K562 (cell line): ENCODE data around the gene SH3GLB2. TPM values are rescaled to one million over a fixed set of nuclear protein-coding genes. Genes with fewer than 3 reads are reported as not detected.

Experiments used
- ATAC-seq: fragments of 200-7000 bp; cut with Tn5 transposase; 3 replicates; pipeline ENCODE4 v1.9.1; 2020; ENCODE audit warnings: moderate library complexity
- BruUV-seq: library from RNA; stranded (reverse); fragments of 400-500 nt; replicated peaks from 2 replicates; lab custom pipeline; 2021; lab: Mats Ljungman, UMichigan
- CTCF ChIA-PET: fragments of 300-600 bp; formaldehyde crosslinking; extraction: SDS; loops from one replicate; lab custom pipeline; 2021; ENCODE audit warnings: low intra/inter-chr PET ratio; lab: Yijun Ruan, JAX
- POLR2A ChIA-PET: fragments of 300-600, 350-650 bp; sonication (Branson Sonifier 250); formaldehyde crosslinking; extraction: SDS; loops from one replicate; lab custom pipeline; 2021; ENCODE audit warnings: antibody characterized with exemption, inconsistent platforms; lab: Yijun Ruan, JAX
- DNase-seq, 4 experiments: peaks; one replicate each; pipeline versions ENCODE4 v3.0.0 to v3.0.0-alpha.2; 2011 to 2018; ENCODE audit warnings: low spot score in 3 of 4, mixed read lengths in 3 of 4; ENCODE audit errors: extremely low read depth in 1 of 4
- FAIRE-seq: peaks from 2 replicates; lab custom pipeline; 2011; peaks lifted over from hg19 to GRCh38; lab: Jason Lieb, UNC
- H2AFZ ChIP-seq: 2 replicates; pipeline ENCODE4 v1.6.0; 2011; ENCODE audit warnings: low read depth, low read length, control low read depth, inconsistent platforms
- H3K27ac ChIP-seq: fragments of 200-600 bp; 3 replicates; pipeline ENCODE4 v1.8.0; 2011; ENCODE audit warnings: low read depth, mild to moderate bottlenecking, control low read depth, inconsistent platforms, low read length, moderate library complexity, mixed read lengths; ENCODE audit errors: extremely low read depth
- H3K27me3 ChIP-seq, 2 experiments: fragments of 300-600 bp in 1 of 2; 2 replicates in 1 of 2; 3 replicates in 1 of 2; pipeline versions ENCODE4 v1.6.0 to v1.8.0; 2011; ENCODE audit warnings: inconsistent platforms in 2 of 2, low read length in 2 of 2, mild to moderate bottlenecking in 1 of 2, mixed read lengths in 1 of 2, moderate library complexity in 1 of 2; ENCODE audit not compliant: control insufficient read depth in 2 of 2, insufficient read depth in 2 of 2
- H3K36me3 ChIP-seq: fragments of 300-600 bp; 3 replicates; pipeline ENCODE4 v1.8.0; 2011; ENCODE audit warnings: mild to moderate bottlenecking, low read length, inconsistent platforms; ENCODE audit not compliant: control insufficient read depth, insufficient read depth
- H3K4me1 ChIP-seq, 2 experiments: fragments of 200-600 bp in 1 of 2; replicated peaks in 1 of 2; 2 replicates in 1 of 2; 3 replicates in 1 of 2; pipeline versions ENCODE4 v1.5.1 to v1.8.0; 2011; ENCODE audit warnings: inconsistent platforms in 2 of 2, low read length in 2 of 2, mild to moderate bottlenecking in 1 of 2, mixed read lengths in 1 of 2, moderate library complexity in 1 of 2; ENCODE audit not compliant: control insufficient read depth in 2 of 2, insufficient read depth in 2 of 2
- H3K4me2 ChIP-seq: 2 replicates; pipeline ENCODE4 v1.6.1; 2011; ENCODE audit warnings: low read length, control low read depth, inconsistent platforms, mixed read lengths; ENCODE audit not compliant: insufficient read depth
- H3K4me3 ChIP-seq: fragments of 200-600 bp; sonication (generic), shearing (Covaris generic); 2 replicates; pipeline ENCODE4 v1.5.1; 2016; ENCODE audit warnings: control low read depth, inconsistent platforms
- H3K79me2 ChIP-seq: fragments of 200-600 bp; 3 replicates; pipeline ENCODE4 v1.8.0; 2011; ENCODE audit warnings: low read length, inconsistent platforms; ENCODE audit not compliant: control insufficient read depth, insufficient read depth
- H3K9ac ChIP-seq, 2 experiments: 2 replicates each; pipeline versions ENCODE4 v1.6.0 to v1.6.1; 2011; ENCODE audit warnings: low read depth in 2 of 2, low read length in 2 of 2, control low read depth in 1 of 2, inconsistent platforms in 1 of 2, mild to moderate bottlenecking in 1 of 2, mixed read lengths in 1 of 2; ENCODE audit not compliant: insufficient read depth in 1 of 2
- H3K9me1 ChIP-seq: one replicate; pipeline ENCODE4 v1.6.0; 2011; ENCODE audit warnings: inconsistent platforms, mild to moderate bottlenecking, low read length, moderate library complexity; ENCODE audit not compliant: control insufficient read depth, insufficient read depth
- H3K9me3 ChIP-seq: replicated peaks from 2 replicates; pipeline ENCODE4 v1.5.1; 2011; ENCODE audit warnings: low read depth, low read length, inconsistent platforms; ENCODE audit not compliant: control insufficient read depth, insufficient read depth
- H4K20me1 ChIP-seq: replicated peaks from 2 replicates; pipeline ENCODE4 v1.6.1; 2011; ENCODE audit warnings: low read length, inconsistent platforms, mixed read lengths; ENCODE audit not compliant: control insufficient read depth, insufficient read depth
- BHLHE40 ChIP-seq: IDR thresholded peaks from 2 replicates; pipeline ENCODE4 v1.6.1; 2011; ENCODE audit warnings: low read length, improper control_type of control experiment
- CLOCK ChIP-seq: fragments of 250-450 bp; sonication (Bioruptor Pico); IDR thresholded peaks from 2 replicates; pipeline ENCODE4 v1.4.0; 2020; ENCODE audit warnings: mild to moderate bottlenecking, moderate library complexity, borderline replicate concordance
- CREM ChIP-seq: IDR thresholded peaks from 2 replicates; pipeline ENCODE4 v1.6.1; 2014; ENCODE audit warnings: antibody characterized with exemption, low read depth
- EWSR1 ChIP-seq: fragments of 450-650 bp; IDR thresholded peaks from 2 replicates; pipeline ENCODE4 v1.6.1; 2018; ENCODE audit warnings: borderline replicate concordance, mild to moderate bottlenecking, low read depth, moderate library complexity; ENCODE audit not compliant: partially characterized antibody
- GATA2 ChIP-seq: sonication (generic); formaldehyde crosslinking; IDR thresholded peaks from 2 replicates; pipeline ENCODE4 v1.4.0; 2020; ENCODE audit warnings: mild to moderate bottlenecking, missing genetic modification reagents
- JUND ChIP-seq, 2 experiments: IDR thresholded peaks; 2 replicates in 1 of 2; 3 replicates in 1 of 2; pipeline ENCODE4 v1.6.1; 2011; ENCODE audit warnings: borderline replicate concordance in 2 of 2, low read depth in 2 of 2, low read length in 2 of 2, improper control_type of control experiment in 1 of 2, missing biosample characterization in 1 of 2, missing genetic modification characterization in 1 of 2, missing genetic modification reagents in 1 of 2
- NRF1 ChIP-seq, 2 experiments: fragments of 450-650 bp; IDR thresholded peaks in 1 of 2; conservative IDR thresholded peaks in 1 of 2; 2 replicates each; pipeline ENCODE4 v1.6.1; 2014; ENCODE audit warnings: mild to moderate bottlenecking in 2 of 2
- POLR2AphosphoS5 ChIP-seq: IDR thresholded peaks from 2 replicates; pipeline ENCODE4 v1.6.1; 2011; ENCODE audit warnings: mild to moderate bottlenecking, low read depth, low read length, moderate library complexity; ENCODE audit not compliant: control insufficient read depth, insufficient read depth
- RBBP5 ChIP-seq: fragments of 200-600 bp; sonication (generic); IDR thresholded peaks from 2 replicates; pipeline ENCODE4 v1.6.1; 2012; ENCODE audit warnings: borderline replicate concordance, mild to moderate bottlenecking, low read length, control low read depth, inconsistent platforms; ENCODE audit not compliant: insufficient read depth, poor library complexity, severe bottlenecking
- SRSF9 ChIP-seq: fragments of 200-400 bp; formaldehyde crosslinking; IDR thresholded peaks from 2 replicates; pipeline ENCODE4 v1.6.1; 2017; ENCODE audit warnings: low read depth, low read length, borderline replicate concordance
- TCF3 ChIP-seq: sonication (generic); formaldehyde crosslinking; IDR thresholded peaks from 2 replicates; pipeline ENCODE4 v1.4.0; 2020; ENCODE audit warnings: mild to moderate bottlenecking, missing genetic modification reagents
- ZBTB26 ChIP-seq: fragments of 450-650 bp; formaldehyde crosslinking; IDR thresholded peaks from 2 replicates; pipeline ENCODE4 v1.4.0; 2022; ENCODE audit warnings: missing genetic modification characterization
- ZBTB7A ChIP-seq: IDR thresholded peaks from 2 replicates; pipeline ENCODE4 v1.6.1; 2011; ENCODE audit warnings: low read depth, mild to moderate bottlenecking, low read length, moderate library complexity, borderline replicate concordance; ENCODE audit not compliant: control insufficient read depth
- WGBS: fragments of 100-300 bp; shearing (Covaris generic); methylation state at CpG from one replicate; pipeline ENCODE4 v1.1.6; 2016; ENCODE audit warnings: low coverage, mixed read lengths; ENCODE audit not compliant: insufficient coverage; ENCODE audit errors: missing lambda C conversion rate; 5-methylcytosine and 5-hydroxymethylcytosine counted together
- in situ Hi-C: fragments of 300-500 bp; cut with MboI; formaldehyde crosslinking; loops from 4 replicates; pipeline ENCODE4 v1.15.0; 2018; ENCODE audit warnings: inconsistent platforms, mixed read lengths
- intact Hi-C: fragments of 100-400 bp; cut with micrococcal nuclease; formaldehyde crosslinking; loops from 2 replicates; pipeline ENCODE4 v1.14.2; 2022
- polyA plus RNA-seq, 8 experiments: library from polyadenylated mRNA; depleted of rRNA in 4 of 8; stranded (reverse) in 5 of 8; unstranded in 3 of 8; fragments of >200 nt; fragmentation: Nextera tagmentation in 2 of 8; fragmentation: Illumina TruSeq in 1 of 8; extraction: Ambion mirVana in 2 of 8; extraction: Trizol in 1 of 8; gene quantifications; 2 replicates each; pipeline versions ENCODE4 v1.2.1 to v1.2.3, GENCODE V29; 2011 to 2014; ENCODE audit warnings: inconsistent platforms in 1 of 8, missing spikeins in 1 of 8
- total RNA-seq, 7 experiments: library from RNA; depleted of rRNA in 6 of 7; stranded (reverse); fragments of >200 nt in 6 of 7; fragmentation: Illumina TruSeq in 2 of 7; extraction: Trizol in 2 of 7; gene quantifications; 2 replicates each; pipeline versions ENCODE4 v1.2.1 to v1.2.3, GENCODE V29; 2011 to 2021; ENCODE audit warnings: low replicate concordance in 1 of 7
- TF ChIP-seq, protein P1 (sequence below): fragments of 250-450 bp; sonication (Bioruptor Pico); IDR thresholded peaks from 2 replicates; pipeline ENCODE4 v1.5.0; 2020; ENCODE audit warnings: mild to moderate bottlenecking, borderline replicate concordance

The SH3GLB2 gene
- total and polyA plus RNA-seq, 9 of the 15 experiments (the other 6 are each of a cell fraction or from before 2014, with no cell fraction given) = 0.20 to 118 (median 58.8) TPM

GRCh38 chr9:129040113-129040643, 12.0 kb upstream of the SH3GLB2 start:
- H2AFZ ChIP-seq = peak overlapping the region; percentile 27
- POLR2A ChIA-PET = interaction anchor here (0.6 to 1.2 kb wide), 5 partner anchors 9 to 92 kb away, joined by 3 to 6 read pairs (median 4); partner anchors contain the start of gene SH3GLB2
- peak overlapping the region; percentile 15; the same call in 1 of the 2 replicates for H3K4me3 ChIP-seq
- peaks cover 4% of the 10 kb centered on the region for H3K9me1 ChIP-seq
- intact Hi-C loops (no loop called here), in situ Hi-C loops (no loop called here)
- no TSS peak for BruUV-seq
- H4K20me1 ChIP-seq = no peaks in the 10 kb centered on the region; the same call in 1 of the 2 replicates
- H3K4me1 ChIP-seq = peaks cover 27 to 44% of the 10 kb centered on the region in 2 experiments
- peaks cover 49% of the 10 kb centered on the region for H3K79me2 ChIP-seq
- CTCF ChIA-PET = interaction anchor here (0.6 kb wide), 1 partner anchor 32 kb away, joined by 3 read pairs; no protein-coding TSS in a partner anchor
- H3K36me3 ChIP-seq = peaks cover 48% of the 10 kb centered on the region; the same call in 2 of the 3 replicates
- FAIRE-seq = peak; percentile 84
- DNase-seq = peak; percentile 70 to 83 (median 77)
- peak overlapping the region; percentile 74 for H3K27ac ChIP-seq
- WGBS = 21% methylated on average over 12 of the region's 12 CpGs
- ATAC-seq = peak; percentile 49
- peak overlapping the region; percentile 79 for H3K4me2 ChIP-seq
- H3K9me3 ChIP-seq = no peaks in the 10 kb centered on the region
- H3K9ac ChIP-seq = peak overlapping the region; percentile 54 to 90
- no peaks in the 10 kb centered on the region for H3K27me3 ChIP-seq
- peak; percentile 83 for TF ChIP-seq RBBP5
- TF ChIP-seq EWSR1 = no peak
- TF ChIP-seq JUND (IDR thresholded peaks at IDR 0.05; ENCODE audit: borderline replicate concordance, low read depth, low read length) = no peak
- TF ChIP-seq JUND (tag; IDR thresholded peaks at IDR 0.05; ENCODE audit: borderline replicate concordance, low read depth, low read length) = peak; percentile 36; the same call in 1 of the 3 replicates
- TF ChIP-seq, protein P1, sequence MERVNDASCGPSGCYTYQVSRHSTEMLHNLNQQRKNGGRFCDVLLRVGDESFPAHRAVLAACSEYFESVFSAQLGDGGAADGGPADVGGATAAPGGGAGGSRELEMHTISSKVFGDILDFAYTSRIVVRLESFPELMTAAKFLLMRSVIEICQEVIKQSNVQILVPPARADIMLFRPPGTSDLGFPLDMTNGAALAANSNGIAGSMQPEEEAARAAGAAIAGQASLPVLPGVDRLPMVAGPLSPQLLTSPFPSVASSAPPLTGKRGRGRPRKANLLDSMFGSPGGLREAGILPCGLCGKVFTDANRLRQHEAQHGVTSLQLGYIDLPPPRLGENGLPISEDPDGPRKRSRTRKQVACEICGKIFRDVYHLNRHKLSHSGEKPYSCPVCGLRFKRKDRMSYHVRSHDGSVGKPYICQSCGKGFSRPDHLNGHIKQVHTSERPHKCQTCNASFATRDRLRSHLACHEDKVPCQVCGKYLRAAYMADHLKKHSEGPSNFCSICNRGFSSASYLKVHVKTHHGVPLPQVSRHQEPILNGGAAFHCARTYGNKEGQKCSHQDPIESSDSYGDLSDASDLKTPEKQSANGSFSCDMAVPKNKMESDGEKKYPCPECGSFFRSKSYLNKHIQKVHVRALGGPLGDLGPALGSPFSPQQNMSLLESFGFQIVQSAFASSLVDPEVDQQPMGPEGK (CRISPR knock-in tag) = no peak
- 0 out of 2 replicates have a peak, but pooled peaks have one; percentile 24 for TF ChIP-seq POLR2AphosphoS5
- no peak for TF ChIP-seq ZBTB26 (CRISPR knock-in tag)
- no peak for TF ChIP-seq ZBTB7A
- TF ChIP-seq TCF3 (CRISPR knock-in tag) = peak; percentile 73
- TF ChIP-seq CLOCK (CRISPR knock-in tag) = no peak
- peak; percentile 68; the same call in 1 of the 2 replicates for TF ChIP-seq GATA2 (CRISPR knock-in tag)
- TF ChIP-seq BHLHE40 = peak; percentile 86
- 0 out of 2 replicates have a peak, but pooled peaks have one; percentile 31 for TF ChIP-seq CREM
- TF ChIP-seq NRF1 (conservative IDR thresholded peaks at IDR 0.05 in 1 of 2, IDR thresholded peaks at IDR 0.05 in 1 of 2) = 0 out of 4 replicates have a peak, but pooled peaks of 1 of the 2 experiments have one; percentile 10
- TF ChIP-seq SRSF9 = no peak
